Measurements from ENCODE around the gene TSPAN18.

DNA sequence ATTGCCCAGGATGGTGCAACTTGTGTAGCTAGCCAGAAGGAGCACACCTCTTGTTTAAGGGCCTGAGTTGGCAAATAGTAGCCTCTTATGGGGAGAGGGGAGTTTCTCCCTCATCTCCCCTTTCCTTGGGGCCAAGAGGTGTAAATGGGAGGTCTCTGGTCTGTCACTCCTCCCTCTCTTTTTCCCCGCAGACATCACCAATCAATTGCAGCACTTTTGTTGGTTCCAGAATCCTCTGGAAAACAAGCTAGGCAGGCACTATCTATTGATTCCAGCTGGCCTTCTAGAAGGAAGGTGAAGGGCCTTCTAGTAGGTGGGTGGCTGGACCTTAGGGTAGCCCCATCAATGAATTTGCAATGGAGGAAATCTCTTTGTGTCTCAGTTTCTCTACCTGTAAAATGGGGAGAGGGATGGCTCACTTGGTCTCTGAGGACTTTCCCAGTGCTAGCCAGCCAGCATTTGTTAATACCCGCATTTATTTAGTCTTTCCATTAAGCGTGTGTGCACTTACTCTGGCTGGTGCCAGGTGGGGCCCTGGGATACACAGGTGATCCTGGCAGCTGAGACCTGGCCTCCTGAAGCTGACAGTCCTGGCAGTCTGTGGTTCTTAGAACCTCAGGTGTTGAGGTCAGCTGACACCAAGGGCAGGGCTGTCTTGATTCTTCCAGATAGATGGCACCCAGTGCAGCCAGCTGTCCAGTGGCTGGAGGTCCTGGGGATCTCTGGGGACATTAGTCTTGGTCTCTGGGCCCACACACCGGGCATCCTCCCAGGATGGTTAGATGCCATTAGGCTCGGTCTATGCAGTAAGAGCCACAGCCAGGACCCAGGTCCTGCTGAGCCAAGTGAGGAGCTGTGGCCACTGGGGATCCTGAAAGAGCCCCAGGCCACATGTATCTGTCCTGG is 51.7 kb downstream of the TSPAN18 start:
- TF ChIP-seq, protein P1, sequence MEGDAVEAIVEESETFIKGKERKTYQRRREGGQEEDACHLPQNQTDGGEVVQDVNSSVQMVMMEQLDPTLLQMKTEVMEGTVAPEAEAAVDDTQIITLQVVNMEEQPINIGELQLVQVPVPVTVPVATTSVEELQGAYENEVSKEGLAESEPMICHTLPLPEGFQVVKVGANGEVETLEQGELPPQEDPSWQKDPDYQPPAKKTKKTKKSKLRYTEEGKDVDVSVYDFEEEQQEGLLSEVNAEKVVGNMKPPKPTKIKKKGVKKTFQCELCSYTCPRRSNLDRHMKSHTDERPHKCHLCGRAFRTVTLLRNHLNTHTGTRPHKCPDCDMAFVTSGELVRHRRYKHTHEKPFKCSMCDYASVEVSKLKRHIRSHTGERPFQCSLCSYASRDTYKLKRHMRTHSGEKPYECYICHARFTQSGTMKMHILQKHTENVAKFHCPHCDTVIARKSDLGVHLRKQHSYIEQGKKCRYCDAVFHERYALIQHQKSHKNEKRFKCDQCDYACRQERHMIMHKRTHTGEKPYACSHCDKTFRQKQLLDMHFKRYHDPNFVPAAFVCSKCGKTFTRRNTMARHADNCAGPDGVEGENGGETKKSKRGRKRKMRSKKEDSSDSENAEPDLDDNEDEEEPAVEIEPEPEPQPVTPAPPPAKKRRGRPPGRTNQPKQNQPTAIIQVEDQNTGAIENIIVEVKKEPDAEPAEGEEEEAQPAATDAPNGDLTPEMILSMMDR (IDR thresholded peaks at IDR 0.05) = no peak
- TF ChIP-seq POLR2A (IDR thresholded peaks at IDR 0.05) = no peak
